AG04449 (cell line): ENCODE results near the gene R3HDM2.

Source experiments
- CTCF ChIA-PET: fragments of 350-600 bp; formaldehyde crosslinking; extraction: SDS; loops from one replicate; lab custom pipeline; 2021; ENCODE audit warnings: antibody characterized with exemption; lab: Yijun Ruan, JAX
- POLR2A ChIA-PET: fragments of 400-600, 350-600 bp; formaldehyde crosslinking; extraction: SDS; loops from one replicate; lab custom pipeline; 2020; ENCODE audit warnings: antibody characterized with exemption, inconsistent platforms; lab: Yijun Ruan, JAX
- DNase-seq: peaks from one replicate; pipeline ENCODE4 v3.0.0-alpha.2; 2010; ENCODE audit warnings: low read depth, low spot score
- H3K4me3 ChIP-seq: 2 replicates; pipeline ENCODE4 v1.5.1; 2011; ENCODE audit warnings: low read depth, mild to moderate bottlenecking, control low read depth, low read length
- CTCF ChIP-seq: IDR thresholded peaks from one replicate; pipeline ENCODE4 v1.5.1; 2011; ENCODE audit warnings: mild to moderate bottlenecking, moderate library complexity, low read length, control low read depth, inconsistent platforms; ENCODE audit not compliant: insufficient read depth; ENCODE audit errors: missing control alignments

The R3HDM2 gene

GRCh38 chr12:57240926-57241401 lies 189.9 kb downstream of the R3HDM2 start:
- POLR2A ChIA-PET = interaction anchor here (1.0 to 4.6 kb wide), 6 partner anchors 8 to 153 kb away, joined by 3 to 74 read pairs (median 3); partner anchors contain the start of genes LRP1, NXPH4 and SHMT2
- DNase-seq = no peak
- TF ChIP-seq CTCF = peak; percentile 9
- H3K4me3 ChIP-seq = peak overlapping the region; percentile 69
- CTCF ChIA-PET = interaction anchor here (0.6 to 38.5 kb wide), 14 partner anchors 12 to 216 kb away, joined by 3 to 880 read pairs (median 6); partner anchors contain the start of genes GLI1, INHBE, NXPH4 and SHMT2

- TF ChIP-seq CTCF = no peak
- peak overlapping the region; percentile 69 for H3K4me3 ChIP-seq
- ChIA-PET POLR2A (interaction anchor here (1.0 to 4.6 kb wide), 7 partner anchors 8 to 152 kb away, joined by 3 to 74 read pairs (median 4); partner anchors contain the start of genes LRP1, NXPH4 and SHMT2), CTCF (interaction anchor here (0.6 to 38.5 kb wide), 17 partner anchors 8 to 217 kb away, joined by 3 to 880 read pairs (median 6); partner anchors contain the start of genes GLI1, INHBE, NXPH4 and SHMT2)
- DNase-seq = no peak
These were observed 190.5 kb downstream of the R3HDM2 start for GRCh38 chr12:57240066-57240921.

- no peak for TF ChIP-seq CTCF
- ChIA-PET CTCF (interaction anchor here (0.6 to 38.5 kb wide), 19 partner anchors 8 to 495 kb away, joined by 3 to 880 read pairs (median 6); partner anchors contain the start of genes GLI1, INHBE, NXPH4 and SHMT2), POLR2A (interaction anchor here (0.8 to 4.6 kb wide), 9 partner anchors 9 to 152 kb away, joined by 3 to 74 read pairs (median 4); partner anchors contain the start of genes LRP1, SHMT2 and STAT6)
- no peak for DNase-seq
- H3K4me3 ChIP-seq = peak overlapping the region; percentile 69
These were observed 191.2 kb downstream of the R3HDM2 start for GRCh38 chr12:57239587-57240065.

GRCh38 chr12:57238854-57239554 lies 191.8 kb downstream of the R3HDM2 start:
- CTCF ChIA-PET = interaction anchor here (0.6 to 38.5 kb wide), 19 partner anchors 9 to 496 kb away, joined by 3 to 880 read pairs (median 4); partner anchors contain the start of genes GLI1, INHBE, NXPH4 and SHMT2
- peak overlapping the region; percentile 69 for H3K4me3 ChIP-seq
- peak; percentile 100 for TF ChIP-seq CTCF
- DNase-seq = no peak
- POLR2A ChIA-PET = interaction anchor here (0.8 to 4.6 kb wide), 8 partner anchors 9 to 128 kb away, joined by 3 to 74 read pairs (median 5); partner anchors contain the start of genes LRP1, SHMT2 and STAT6

- CTCF ChIA-PET = interaction anchor here (0.9 to 38.5 kb wide), 16 partner anchors 11 to 496 kb away, joined by 3 to 880 read pairs (median 6); partner anchors contain the start of genes GLI1, INHBE, NXPH4 and SHMT2
These were observed 192.7 kb downstream of the R3HDM2 start for GRCh38 chr12:57237932-57238853.

More at GRCh38 chr12:57237932-57238853, 192.7 kb downstream of the R3HDM2 start:
- POLR2A ChIA-PET = interaction anchor here (0.8 to 4.6 kb wide), 9 partner anchors 8 to 127 kb away, joined by 3 to 74 read pairs (median 4); partner anchors contain the start of genes LRP1, SHMT2 and STAT6
- peak overlapping the region; percentile 52 for H3K4me3 ChIP-seq
- TF ChIP-seq CTCF = no peak
- no peak for DNase-seq
